Right atrium auricular region (tissue), 2 donors: ENCODE data around the gene TENM3. TPM values are rescaled to one million over a fixed set of nuclear protein-coding genes. Genes with fewer than 3 reads are reported as not detected.
A peak's percentile ranks its signal among the peaks of the same experiment; 100 is the strongest.

Experiments
- DNase-seq: peaks from one replicate; pipeline ENCODE4 v3.0.0-alpha.2; 2019; ENCODE audit warnings: low spot score
- H3K27ac ChIP-seq, 2 donors: fragments of 200-600 bp; sonication (generic); 1 replicate in 1 of 2; 2 replicates in 1 of 2; pipeline ENCODE4 v1.5.1; 2016 to 2019
- H3K27me3 ChIP-seq, 2 donors: fragments of 200-600 bp; sonication (generic); one replicate each; pipeline versions ENCODE4 v1.5.1 to v1.6.0; 2017 to 2019
- H3K36me3 ChIP-seq: fragments of 200-600 bp; sonication (generic); one replicate; pipeline ENCODE4 v1.5.1; 2016
- H3K4me1 ChIP-seq, 2 donors: fragments of 200-600 bp; sonication (generic); one replicate each; pipeline versions ENCODE4 v1.5.1 to v1.6.0; 2017 to 2019
- H3K4me3 ChIP-seq, 2 donors: fragments of 200-600 bp; sonication (generic); 1 replicate in 1 of 2; 2 replicates in 1 of 2; pipeline ENCODE4 v1.5.1; 2017 to 2019; ENCODE audit warnings: mild to moderate bottlenecking in 1 of 2, moderate library complexity in 1 of 2
- H3K9me3 ChIP-seq, 2 donors: fragments of 200-600 bp; sonication (generic); one replicate each; pipeline ENCODE4 v1.5.1; 2019
- total RNA-seq, 2 donors: library from RNA; depleted of rRNA; stranded (reverse); fragments of >200 nt; gene quantifications; one replicate each; pipeline ENCODE4 v1.1.0, GENCODE V29; 2016
- TF ChIP-seq, protein P1 (sequence below), 2 donors: fragments of 200-600 bp; sonication (generic); IDR thresholded peaks; one replicate each; pipeline ENCODE4 v1.5.1; 2019; ENCODE audit warnings: antibody characterized with exemption in 2 of 2

Gene TENM3
- total RNA-seq, 2 donors from 2014 or later = 10.7 to 15.9 TPM

DNA sequence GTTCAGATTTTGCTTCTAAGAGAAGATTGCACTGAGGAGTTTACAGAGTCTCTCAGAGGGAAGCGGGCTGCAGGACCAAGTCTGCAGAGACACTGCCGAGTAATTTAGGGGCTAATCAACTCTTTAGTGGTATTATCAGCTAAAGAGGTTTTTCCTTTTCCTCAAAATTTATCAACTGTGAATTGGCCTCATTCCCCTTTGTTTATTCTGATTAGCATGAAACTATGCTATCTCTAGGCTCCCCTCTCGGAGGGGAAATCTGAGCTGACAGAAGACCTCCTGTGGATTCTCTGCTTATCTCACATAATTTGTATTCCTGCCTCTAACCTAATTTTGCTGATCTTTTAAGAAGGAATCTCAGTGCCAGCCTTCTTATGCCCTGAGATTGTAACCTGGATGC lies 473.0 kb downstream of the TENM3 start:
- H3K36me3 ChIP-seq = no peaks in the 10 kb centered on the region
- H3K27ac ChIP-seq = no peak overlapping the region
- TF ChIP-seq, protein P1, sequence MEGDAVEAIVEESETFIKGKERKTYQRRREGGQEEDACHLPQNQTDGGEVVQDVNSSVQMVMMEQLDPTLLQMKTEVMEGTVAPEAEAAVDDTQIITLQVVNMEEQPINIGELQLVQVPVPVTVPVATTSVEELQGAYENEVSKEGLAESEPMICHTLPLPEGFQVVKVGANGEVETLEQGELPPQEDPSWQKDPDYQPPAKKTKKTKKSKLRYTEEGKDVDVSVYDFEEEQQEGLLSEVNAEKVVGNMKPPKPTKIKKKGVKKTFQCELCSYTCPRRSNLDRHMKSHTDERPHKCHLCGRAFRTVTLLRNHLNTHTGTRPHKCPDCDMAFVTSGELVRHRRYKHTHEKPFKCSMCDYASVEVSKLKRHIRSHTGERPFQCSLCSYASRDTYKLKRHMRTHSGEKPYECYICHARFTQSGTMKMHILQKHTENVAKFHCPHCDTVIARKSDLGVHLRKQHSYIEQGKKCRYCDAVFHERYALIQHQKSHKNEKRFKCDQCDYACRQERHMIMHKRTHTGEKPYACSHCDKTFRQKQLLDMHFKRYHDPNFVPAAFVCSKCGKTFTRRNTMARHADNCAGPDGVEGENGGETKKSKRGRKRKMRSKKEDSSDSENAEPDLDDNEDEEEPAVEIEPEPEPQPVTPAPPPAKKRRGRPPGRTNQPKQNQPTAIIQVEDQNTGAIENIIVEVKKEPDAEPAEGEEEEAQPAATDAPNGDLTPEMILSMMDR (IDR thresholded peaks at IDR 0.05) = no peak
- no peak overlapping the region for H3K4me3 ChIP-seq
- no peak for DNase-seq
- H3K4me1 ChIP-seq = peaks cover 0 to 1% of the 10 kb centered on the region in 2 donors
- no peaks in the 10 kb centered on the region for H3K27me3 ChIP-seq
- no peaks in the 10 kb centered on the region for H3K9me3 ChIP-seq

- TF ChIP-seq, protein P1 (IDR thresholded peaks at IDR 0.05) = no peak
- no peaks in the 10 kb centered on the region for H3K27me3 ChIP-seq
- no peaks in the 10 kb centered on the region for H3K36me3 ChIP-seq
- no peak overlapping the region for H3K4me3 ChIP-seq
- H3K27ac ChIP-seq = no peak overlapping the region
- H3K9me3 ChIP-seq = no peaks in the 10 kb centered on the region
- no peak for DNase-seq
- no peaks in the 10 kb centered on the region for H3K4me1 ChIP-seq
Observed at GRCh38 chr4:182717788-182718583, 474.8 kb downstream of the TENM3 start.

DNA sequence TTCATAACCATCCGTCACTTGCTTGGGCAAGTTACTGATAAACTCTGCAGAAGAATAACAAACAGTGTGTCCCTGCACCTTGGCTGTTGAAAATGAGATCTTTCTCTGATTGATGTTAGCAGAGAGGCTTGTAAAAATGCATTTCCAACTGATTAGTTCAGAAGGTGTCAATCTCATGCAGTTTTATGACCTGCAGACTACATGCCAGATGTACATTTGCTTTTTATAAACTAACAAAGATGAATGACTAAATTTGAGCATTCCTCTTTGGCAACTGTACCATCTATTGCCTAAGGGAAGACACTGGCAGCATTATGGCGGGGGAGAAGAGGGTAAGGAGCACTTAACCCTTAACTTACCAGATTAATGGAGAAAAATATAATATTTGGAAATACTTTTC lies 481.2 kb downstream of the TENM3 start:
- H3K4me1 ChIP-seq = no peaks in the 10 kb centered on the region
- no peaks in the 10 kb centered on the region for H3K27me3 ChIP-seq
- TF ChIP-seq, protein P1 (IDR thresholded peaks at IDR 0.05) = no peak

DNA sequence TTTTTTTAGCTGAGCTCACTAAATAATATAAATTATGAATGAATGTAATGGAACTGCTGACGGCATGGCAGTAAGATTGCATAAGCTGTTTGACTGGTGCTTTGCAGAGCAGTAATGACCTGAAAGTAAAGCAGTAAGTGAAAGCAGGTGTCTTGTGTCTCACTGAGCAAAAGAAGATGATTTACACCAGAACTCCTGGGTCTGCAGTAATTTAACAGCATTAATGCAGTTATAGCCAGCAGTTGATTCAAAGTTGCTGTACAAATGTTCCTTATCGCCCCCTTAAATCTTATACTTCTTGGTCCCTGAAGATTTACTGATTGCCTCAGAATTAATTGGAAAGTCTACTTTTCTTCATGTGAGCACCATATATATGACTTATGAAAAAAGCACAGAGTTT lies 486.3 kb downstream of the TENM3 start:
- H3K4me1 ChIP-seq = no peaks in the 10 kb centered on the region
- no peaks in the 10 kb centered on the region for H3K27me3 ChIP-seq
- no peaks in the 10 kb centered on the region for H3K36me3 ChIP-seq
- TF ChIP-seq, protein P1 (IDR thresholded peaks at IDR 0.05) = no peak
- H3K27ac ChIP-seq = no peak overlapping the region
- no peak overlapping the region for H3K4me3 ChIP-seq
- DNase-seq = no peak
- H3K9me3 ChIP-seq = no peaks in the 10 kb centered on the region

More for the DNA sequence above, 481.2 kb downstream of the TENM3 start:
- Histone ChIP-seq H3K4me3 (no peak overlapping the region), H3K27ac (no peak overlapping the region), H3K36me3 (no peaks in the 10 kb centered on the region), H3K9me3 (no peaks in the 10 kb centered on the region)
- no peak for DNase-seq

- no peak overlapping the region for H3K4me3 ChIP-seq
- TF ChIP-seq, protein P1 (IDR thresholded peaks at IDR 0.05) = no peak
- no peaks in the 10 kb centered on the region for H3K27me3 ChIP-seq
- H3K36me3 ChIP-seq = no peaks in the 10 kb centered on the region
- H3K4me1 ChIP-seq = no peaks in the 10 kb centered on the region
- no peaks in the 10 kb centered on the region for H3K9me3 ChIP-seq
- H3K27ac ChIP-seq = no peak overlapping the region
- DNase-seq = no peak
Observed at GRCh38 chr4:182730791-182731190, 487.6 kb downstream of the TENM3 start.

- Histone ChIP-seq H3K36me3 (no peaks in the 10 kb centered on the region), H3K27me3 (no peaks in the 10 kb centered on the region), H3K9me3 (no peaks in the 10 kb centered on the region), H3K4me3 (no peak overlapping the region), H3K4me1 (peaks cover 0 to 11% of the 10 kb centered on the region in 2 donors), H3K27ac (peak overlapping the region in 1 of 2 donors; percentile 67)
- TF ChIP-seq, protein P1 (IDR thresholded peaks at IDR 0.05) = no peak
- no peak for DNase-seq
Observed at GRCh38 chr4:182736207-182736606, 493.0 kb downstream of the TENM3 start.
